KBM-7 (cell line): ENCODE data around the gene KREMEN1.
A peak's percentile ranks its signal among the peaks of the same experiment; 100 is the strongest.

Experiments used
- DNase-seq: peaks from one replicate; pipeline ENCODE4 v3.0.0-alpha.2; 2015
- in situ Hi-C: fragments of 300-500 bp; cut with MboI; formaldehyde crosslinking; loops from 2 replicates; pipeline ENCODE4 v1.14.3; 2020; ENCODE audit warnings: low sequenced_read_pairs, low pct_unique_long_range_greater_than_20kb, mixed read lengths

The KREMEN1 gene

GRCh38 chr22:29044657-29045176 is 28.1 kb upstream of the KREMEN1 start:
- DNase-seq, result no peak
- in situ Hi-C loops, result no loop called here

DNA sequence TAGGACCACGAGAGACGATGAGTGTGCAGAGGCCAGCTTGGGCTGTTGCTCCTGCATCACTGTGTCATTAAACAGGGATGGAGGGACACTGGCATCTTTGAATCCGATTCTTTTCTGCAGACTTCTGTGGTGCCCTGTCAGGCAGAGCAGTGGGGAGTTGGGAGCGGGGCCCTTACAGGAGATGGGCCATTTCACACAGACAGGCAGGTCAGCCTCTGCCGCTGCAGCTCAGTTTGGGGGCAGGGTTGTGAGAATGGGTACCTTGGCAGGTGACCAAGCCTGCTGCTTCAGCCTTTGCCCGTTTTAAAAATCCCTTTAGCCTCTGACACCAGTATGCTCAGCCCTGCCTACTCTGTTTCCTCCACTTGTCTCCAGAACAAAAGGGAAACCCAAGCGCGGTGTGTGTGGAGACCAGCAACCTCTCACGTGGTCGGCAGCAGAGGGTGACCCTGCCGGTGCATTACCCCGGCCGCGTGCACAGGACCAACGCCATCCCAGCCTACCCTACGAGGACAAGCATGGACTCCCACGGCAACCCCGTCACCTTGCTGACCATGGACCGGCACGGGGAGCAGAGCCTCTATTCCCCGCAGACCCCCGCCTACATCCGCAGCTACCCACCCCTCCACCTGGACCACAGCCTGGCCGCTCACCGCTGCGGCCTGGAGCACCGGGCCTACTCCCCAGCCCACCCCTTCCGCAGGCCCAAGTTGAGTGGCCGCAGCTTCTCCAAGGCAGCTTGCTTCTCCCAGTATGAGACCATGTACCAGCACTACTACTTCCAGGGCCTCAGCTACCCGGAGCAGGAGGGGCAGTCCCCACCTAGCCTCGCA is 23.8 kb upstream of the KREMEN1 start:
- in situ Hi-C loops, result no loop called here

GRCh38 chr22:29049655-29050263 is 23.1 kb upstream of the KREMEN1 start:
- no peak for DNase-seq
- in situ Hi-C loops, result no loop called here

More for the DNA sequence above, 23.8 kb upstream of the KREMEN1 start:
- no peak for DNase-seq

DNA sequence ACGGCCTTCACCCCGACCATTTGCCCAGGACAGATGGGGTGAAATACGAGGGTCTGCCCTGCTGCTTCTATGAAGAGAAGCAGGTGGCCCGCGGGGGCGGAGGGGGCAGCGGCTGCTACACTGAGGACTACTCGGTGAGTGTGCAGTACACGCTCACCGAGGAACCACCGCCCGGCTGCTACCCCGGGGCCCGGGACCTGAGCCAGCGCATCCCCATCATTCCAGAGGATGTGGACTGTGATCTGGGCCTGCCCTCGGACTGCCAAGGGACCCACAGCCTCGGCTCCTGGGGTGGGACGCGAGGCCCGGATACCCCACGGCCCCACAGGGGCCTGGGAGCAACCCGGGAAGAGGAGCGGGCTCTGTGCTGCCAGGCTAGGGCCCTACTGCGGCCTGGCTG is 22.4 kb upstream of the KREMEN1 start:
- DNase-seq, result no peak
- in situ Hi-C loops, result no loop called here

- in situ Hi-C loops, result no loop called here
Measured at GRCh38 chr22:29053048-29053702, 19.7 kb upstream of the KREMEN1 start.

GRCh38 chr22:29054251-29054767 is 18.5 kb upstream of the KREMEN1 start:
- in situ Hi-C loops, result no loop called here
- DNase-seq, result no peak

More at GRCh38 chr22:29053048-29053702, 19.7 kb upstream of the KREMEN1 start:
- DNase-seq, result no peak

- DNase-seq, result no peak
- in situ Hi-C loops, result no loop called here
Measured at GRCh38 chr22:29055192-29055830, 17.5 kb upstream of the KREMEN1 start.

DNA sequence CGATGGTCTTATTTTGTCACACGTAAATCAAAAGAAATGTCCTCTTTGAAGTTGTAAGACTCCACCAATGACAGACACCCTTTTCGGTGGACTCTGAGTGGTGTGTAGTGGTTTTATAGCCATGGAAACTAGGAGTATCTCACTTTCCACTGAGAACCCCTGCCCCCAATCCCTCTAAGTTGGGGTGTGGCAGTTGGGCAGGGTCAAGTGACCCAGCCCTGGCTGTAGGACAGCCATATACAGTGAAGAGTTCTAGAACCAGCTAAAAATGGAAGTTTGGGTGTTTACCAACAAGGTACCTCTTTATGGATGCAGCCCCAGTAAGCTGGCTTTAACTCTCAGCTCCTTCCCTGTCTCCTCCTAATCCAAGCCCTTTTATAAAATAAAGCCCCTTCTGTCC is 16.4 kb upstream of the KREMEN1 start:
- no peak for DNase-seq
- in situ Hi-C loops, result no loop called here

- in situ Hi-C loops, result no loop called here
- peak; percentile 35 for DNase-seq
Measured at GRCh38 chr22:29060251-29060869, 12.5 kb upstream of the KREMEN1 start.

DNA sequence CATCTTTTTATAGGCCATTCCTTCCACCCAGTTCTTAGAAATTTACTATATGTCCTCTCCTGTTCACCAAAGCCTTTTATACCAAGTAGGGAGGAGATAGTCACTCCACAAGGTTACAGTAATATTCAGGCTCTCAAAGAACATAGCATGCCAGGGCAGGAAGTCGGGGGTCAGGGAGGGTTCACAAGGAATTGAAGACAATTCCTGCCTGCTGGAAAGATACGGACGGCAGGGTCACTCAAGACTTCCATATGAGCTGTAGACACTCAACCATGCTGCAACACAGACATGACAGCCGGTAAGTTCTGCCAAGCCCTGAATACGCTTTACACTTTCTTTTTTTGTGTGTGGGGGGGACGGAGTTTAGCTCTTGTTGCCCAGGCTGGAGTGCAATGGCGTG is 11.9 kb upstream of the KREMEN1 start:
- no peak for DNase-seq
- in situ Hi-C loops, result no loop called here

GRCh38 chr22:29061773-29062172 is 11.1 kb upstream of the KREMEN1 start, which contains the start of gene C22orf31:
Gene C22orf31, minus strand, starts transcription at chr22:29061831. Its CDS starts 39 bp downstream, at chr22:29061792.
- in situ Hi-C loops, result no loop called here
- no peak for DNase-seq

DNA sequence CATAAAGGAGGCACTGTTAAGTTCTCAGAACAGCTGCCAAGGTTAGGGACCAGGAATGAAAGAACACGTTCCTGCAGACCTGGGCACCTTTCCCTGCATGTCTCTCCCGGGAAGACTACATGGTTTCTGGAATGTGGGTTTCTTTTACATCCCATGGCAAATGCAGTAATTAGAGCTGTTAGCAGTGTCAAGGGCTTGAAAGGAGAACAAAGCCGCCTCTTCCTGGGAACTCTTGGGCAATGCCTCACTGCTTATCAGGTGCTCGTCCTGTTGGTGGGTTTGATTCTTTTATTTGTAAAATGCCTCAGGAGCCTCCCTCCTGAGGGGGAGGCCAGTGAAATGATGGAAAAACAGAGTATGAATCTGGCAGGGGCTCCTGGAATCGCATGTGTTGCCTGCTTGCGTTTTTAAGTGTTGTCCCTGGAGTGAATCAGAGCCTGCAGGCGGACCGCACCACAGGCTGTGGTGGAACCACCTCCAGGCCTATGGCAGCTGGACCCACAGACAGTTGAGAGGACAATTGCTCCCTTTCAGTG is 10.5 kb upstream of the KREMEN1 start:
- DNase-seq, result no peak
- in situ Hi-C loops, result no loop called here

- DNase-seq, result no peak
- in situ Hi-C loops, result no loop called here
Measured at GRCh38 chr22:29065468-29066190, 7.2 kb upstream of the KREMEN1 start.

- in situ Hi-C loops, result no loop called here
- DNase-seq, result no peak
Measured at GRCh38 chr22:29069463-29069862, 3.4 kb upstream of the KREMEN1 start.

- no peak for DNase-seq
- in situ Hi-C loops, result no loop called here
Measured at GRCh38 chr22:29070490-29070889, 2.3 kb upstream of the KREMEN1 start.

- in situ Hi-C loops, result no loop called here
- DNase-seq, result no peak
Measured at GRCh38 chr22:29071261-29072045, 1.4 kb upstream of the KREMEN1 start.
